Stimulated activated effector memory CD8-positive, alpha-beta T cell treated with anti-CD3 and anti-CD28 coated beads, Interleukin-12 subunit alpha, Interleukin-12 subunit beta, amount 100 ng/mL, for 72 hours (primary cell): Measurements from ENCODE around the gene KCNK3.

Experiments
- ATAC-seq: fragments of 150-1000 bp; cut with Tn5 transposase; 2 replicates; pipeline ENCODE4 v1.10.0; 2021
- DNase-seq, 2 donors: peaks; one replicate each; pipeline ENCODE4 v3.0.0; 2021 to 2022; ENCODE audit warnings: low spot score in 2 of 2
- H3K27ac Mint-ChIP-seq: one replicate; pipeline ENCODE4 v1.8.0; 2022; ENCODE audit warnings: mild to moderate bottlenecking, mixed read lengths
- H3K36me3 Mint-ChIP-seq: one replicate; pipeline ENCODE4 v1.8.0; 2022; ENCODE audit warnings: mild to moderate bottlenecking, mixed read lengths
- H3K4me1 Mint-ChIP-seq: one replicate; pipeline ENCODE4 v1.8.0; 2022; ENCODE audit warnings: mixed read lengths
- H3K4me3 Mint-ChIP-seq: one replicate; pipeline ENCODE4 v1.8.0; 2022; ENCODE audit warnings: mild to moderate bottlenecking, mixed read lengths
- H3K9me3 Mint-ChIP-seq: one replicate; pipeline ENCODE4 v1.8.0; 2022; ENCODE audit warnings: mixed read lengths

KCNK3 gene

GRCh38 chr2:26723991-26724750 lies 31.6 kb downstream of the KCNK3 start:
- Mint-ChIP-seq H3K4me1 (no peaks in the 10 kb centered on the region), H3K36me3 (no peaks in the 10 kb centered on the region), H3K9me3 (no peaks in the 10 kb centered on the region), H3K27ac (peak overlapping the region; percentile 46), H3K4me3 (no peak overlapping the region)
- DNase-seq (no peak), ATAC-seq (no peak)

DNA sequence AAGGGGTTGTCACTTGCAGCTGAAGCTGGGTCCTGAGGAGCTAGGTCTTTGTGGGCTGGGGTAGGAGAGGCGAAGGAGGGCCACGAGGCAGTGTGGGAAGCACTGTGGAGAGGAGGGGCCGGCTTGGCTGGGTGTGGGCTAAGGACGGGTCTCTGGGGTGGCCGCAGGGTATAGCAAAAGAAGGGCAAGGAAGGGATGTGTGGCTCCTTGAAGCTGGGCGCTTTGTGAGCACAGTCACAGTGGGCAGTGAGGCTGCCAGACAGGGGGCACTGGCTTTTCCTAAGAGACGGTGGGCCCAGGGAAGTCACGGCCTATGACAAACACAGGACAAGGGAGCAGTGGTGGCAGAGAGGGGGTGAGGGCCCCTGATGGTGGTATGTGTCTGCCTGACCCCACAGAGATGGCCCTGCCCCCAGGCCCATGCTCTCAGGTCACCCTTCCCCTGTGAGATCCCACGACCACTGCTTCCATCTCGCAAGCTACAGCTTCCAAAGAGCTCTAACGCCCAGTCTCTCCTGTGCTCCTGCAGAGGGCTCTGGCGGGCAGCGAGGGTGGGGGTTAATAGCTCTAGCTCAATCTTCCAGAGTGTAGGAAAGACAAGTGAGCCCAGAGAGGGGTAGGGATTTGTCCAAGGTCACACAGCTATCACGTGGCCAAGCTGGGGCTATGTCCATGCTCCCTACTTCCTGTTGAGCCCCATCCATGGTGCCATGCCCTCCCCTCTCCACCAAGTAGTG lies 32.4 kb downstream of the KCNK3 start:
- ATAC-seq (no peak), DNase-seq (no peak)
- no peaks in the 10 kb centered on the region for H3K4me1 Mint-ChIP-seq
- peak overlapping the region; percentile 46 for H3K27ac Mint-ChIP-seq
- H3K36me3 Mint-ChIP-seq, result no peaks in the 10 kb centered on the region
- H3K9me3 Mint-ChIP-seq, result no peaks in the 10 kb centered on the region
- H3K4me3 Mint-ChIP-seq, result no peak overlapping the region

DNA sequence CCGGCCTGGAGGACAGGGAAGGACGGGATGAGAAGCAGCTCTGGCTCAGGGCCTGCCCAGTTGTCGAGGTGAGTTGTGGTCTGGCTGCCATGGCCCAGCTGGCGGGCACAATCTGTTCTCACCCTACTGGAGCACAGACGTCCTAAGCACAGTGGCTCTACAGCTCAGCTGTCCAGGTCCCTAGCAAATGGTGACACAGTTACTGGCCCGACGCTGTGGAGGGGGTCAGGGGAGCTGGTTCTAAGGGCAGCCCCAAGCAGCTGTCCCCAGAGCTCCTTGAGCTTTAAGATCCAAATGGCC lies 32.9 kb downstream of the KCNK3 start:
- no peak overlapping the region for H3K4me3 Mint-ChIP-seq
- H3K27ac Mint-ChIP-seq, result no peak overlapping the region
- H3K9me3 Mint-ChIP-seq, result no peaks in the 10 kb centered on the region
- ATAC-seq (no peak), DNase-seq (no peak)
- no peaks in the 10 kb centered on the region for H3K36me3 Mint-ChIP-seq
- H3K4me1 Mint-ChIP-seq, result no peaks in the 10 kb centered on the region

DNA sequence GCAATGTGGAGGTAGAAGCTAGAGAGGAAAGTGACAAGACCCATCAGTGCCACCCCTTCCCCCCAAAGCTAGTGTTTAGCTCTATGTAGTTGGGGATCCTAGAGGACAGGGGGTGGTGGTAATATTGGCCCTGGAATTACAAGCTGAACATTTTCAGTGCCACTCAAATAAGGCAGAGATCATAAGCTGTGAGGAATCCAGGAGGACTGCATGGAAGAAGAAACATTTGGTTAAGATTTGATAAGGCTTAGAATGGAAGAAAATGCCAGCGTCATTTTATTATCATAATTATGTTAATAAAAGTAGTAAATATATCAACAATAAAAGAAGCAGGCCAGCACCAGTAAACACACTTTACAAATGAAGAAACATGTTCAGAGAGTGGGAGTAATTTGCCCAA lies 33.7 kb downstream of the KCNK3 start:
- H3K9me3 Mint-ChIP-seq, result no peaks in the 10 kb centered on the region

DNA sequence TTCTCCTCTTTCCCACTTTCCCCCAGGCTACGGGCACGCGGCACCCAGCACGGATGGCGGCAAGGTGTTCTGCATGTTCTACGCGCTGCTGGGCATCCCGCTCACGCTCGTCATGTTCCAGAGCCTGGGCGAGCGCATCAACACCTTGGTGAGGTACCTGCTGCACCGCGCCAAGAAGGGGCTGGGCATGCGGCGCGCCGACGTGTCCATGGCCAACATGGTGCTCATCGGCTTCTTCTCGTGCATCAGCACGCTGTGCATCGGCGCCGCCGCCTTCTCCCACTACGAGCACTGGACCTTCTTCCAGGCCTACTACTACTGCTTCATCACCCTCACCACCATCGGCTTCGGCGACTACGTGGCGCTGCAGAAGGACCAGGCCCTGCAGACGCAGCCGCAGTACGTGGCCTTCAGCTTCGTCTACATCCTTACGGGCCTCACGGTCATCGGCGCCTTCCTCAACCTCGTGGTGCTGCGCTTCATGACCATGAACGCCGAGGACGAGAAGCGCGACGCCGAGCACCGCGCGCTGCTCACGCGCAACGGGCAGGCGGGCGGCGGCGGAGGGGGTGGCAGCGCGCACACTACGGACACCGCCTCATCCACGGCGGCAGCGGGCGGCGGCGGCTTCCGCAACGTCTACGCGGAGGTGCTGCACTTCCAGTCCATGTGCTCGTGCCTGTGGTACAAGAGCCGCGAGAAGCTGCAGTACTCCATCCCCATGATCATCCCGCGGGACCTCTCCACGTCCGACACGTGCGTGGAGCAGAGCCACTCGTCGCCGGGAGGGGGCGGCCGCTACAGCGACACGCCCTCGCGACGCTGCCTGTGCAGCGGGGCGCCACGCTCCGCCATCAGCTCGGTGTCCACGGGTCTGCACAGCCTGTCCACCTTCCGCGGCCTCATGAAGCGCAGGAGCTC lies 35.4 kb downstream of the KCNK3 start:
- H3K4me3 Mint-ChIP-seq, result no peak overlapping the region
- ATAC-seq (no peak), DNase-seq (no peak)
- no peaks in the 10 kb centered on the region for H3K9me3 Mint-ChIP-seq
- no peaks in the 10 kb centered on the region for H3K36me3 Mint-ChIP-seq
- H3K4me1 Mint-ChIP-seq, result peaks cover 6% of the 10 kb centered on the region
- H3K27ac Mint-ChIP-seq, result no peak overlapping the region

More for the DNA sequence above, 33.7 kb downstream of the KCNK3 start:
- Mint-ChIP-seq H3K36me3 (no peaks in the 10 kb centered on the region), H3K4me1 (peaks cover 5% of the 10 kb centered on the region), H3K27ac (no peak overlapping the region), H3K4me3 (no peak overlapping the region)
- DNase-seq (no peak), ATAC-seq (no peak)

DNA sequence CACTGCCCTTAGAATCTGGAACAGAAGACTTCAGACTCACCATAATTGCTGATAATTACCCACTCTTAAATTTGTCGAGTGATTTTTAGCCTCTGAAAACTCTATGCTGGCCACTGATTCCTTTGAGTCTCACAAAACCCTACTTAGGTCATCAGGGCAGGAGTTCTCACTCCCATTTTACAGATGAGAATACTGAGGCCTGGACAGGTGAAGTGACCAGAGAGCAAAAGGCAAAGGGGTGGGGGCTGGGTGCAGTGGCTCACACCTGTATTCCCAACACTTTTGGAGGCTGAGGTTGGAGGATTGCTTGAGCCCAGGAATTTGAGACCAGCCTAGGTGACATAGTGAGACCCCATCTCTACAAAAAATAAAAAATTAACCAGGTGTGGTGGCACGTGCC lies 36.8 kb downstream of the KCNK3 start:
- peaks cover 6% of the 10 kb centered on the region for H3K4me1 Mint-ChIP-seq
- H3K36me3 Mint-ChIP-seq, result no peaks in the 10 kb centered on the region
- no peaks in the 10 kb centered on the region for H3K9me3 Mint-ChIP-seq

GRCh38 chr2:26730549-26731344 lies 38.2 kb downstream of the KCNK3 start:
- DNase-seq (no peak), ATAC-seq (peak; percentile 22)
- H3K36me3 Mint-ChIP-seq, result no peaks in the 10 kb centered on the region
- no peaks in the 10 kb centered on the region for H3K9me3 Mint-ChIP-seq
- H3K27ac Mint-ChIP-seq, result no peak overlapping the region
- no peak overlapping the region for H3K4me3 Mint-ChIP-seq
- peaks cover 6% of the 10 kb centered on the region for H3K4me1 Mint-ChIP-seq

More for the DNA sequence above, 36.8 kb downstream of the KCNK3 start:
- Mint-ChIP-seq H3K27ac (no peak overlapping the region), H3K4me3 (no peak overlapping the region)
- ATAC-seq, result no peak
- DNase-seq, result no peak

DNA sequence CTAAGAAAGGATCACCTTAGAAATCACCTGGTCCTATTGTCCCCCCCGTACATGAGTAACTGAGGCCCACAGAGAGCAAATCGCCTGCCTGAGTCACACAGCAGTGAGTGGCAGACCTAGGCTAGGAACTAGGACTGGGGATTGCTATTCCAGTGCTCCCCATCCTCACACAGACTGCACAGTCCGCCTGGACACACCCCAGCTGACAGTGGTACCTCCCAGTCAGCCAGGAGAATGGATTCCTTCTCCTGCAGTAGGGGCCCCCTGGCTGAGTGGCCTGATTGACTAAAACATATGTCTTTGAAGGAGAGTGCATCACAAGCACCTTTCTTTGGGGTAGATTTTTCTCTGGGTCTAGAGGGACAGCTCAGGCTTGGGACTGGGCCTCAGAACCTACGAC lies 39.2 kb downstream of the KCNK3 start:
- Mint-ChIP-seq H3K9me3 (no peaks in the 10 kb centered on the region), H3K4me1 (peaks cover 6% of the 10 kb centered on the region)
- ATAC-seq, result no peak

DNA sequence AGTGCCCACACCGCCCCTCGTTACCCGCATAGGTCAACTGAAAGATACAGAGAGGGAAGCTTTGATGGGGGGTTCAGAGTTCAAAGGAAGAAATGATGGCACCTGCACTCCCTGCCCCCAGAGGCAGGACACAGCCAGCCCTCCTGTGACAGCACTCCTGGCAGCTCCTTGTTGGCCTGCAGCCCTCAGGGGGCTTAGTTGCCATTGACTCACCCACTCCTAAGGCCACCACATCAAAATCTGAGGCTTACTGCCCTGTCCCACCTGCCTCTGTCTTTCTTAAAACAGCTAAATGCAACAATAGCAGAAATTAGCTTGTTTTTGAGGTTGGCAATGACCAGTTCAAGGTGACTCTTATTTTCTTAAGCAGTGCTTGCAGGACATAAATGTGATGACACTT lies 39.9 kb downstream of the KCNK3 start:
- H3K4me1 Mint-ChIP-seq, result peaks cover 6% of the 10 kb centered on the region
- H3K4me3 Mint-ChIP-seq, result no peak overlapping the region
- no peak overlapping the region for H3K27ac Mint-ChIP-seq
- H3K36me3 Mint-ChIP-seq, result no peaks in the 10 kb centered on the region
- no peaks in the 10 kb centered on the region for H3K9me3 Mint-ChIP-seq
- ATAC-seq, result no peak
- DNase-seq, result no peak

More for the DNA sequence above, 39.2 kb downstream of the KCNK3 start:
- DNase-seq, result no peak
- Mint-ChIP-seq H3K4me3 (no peak overlapping the region), H3K27ac (no peak overlapping the region), H3K36me3 (no peaks in the 10 kb centered on the region)

DNA sequence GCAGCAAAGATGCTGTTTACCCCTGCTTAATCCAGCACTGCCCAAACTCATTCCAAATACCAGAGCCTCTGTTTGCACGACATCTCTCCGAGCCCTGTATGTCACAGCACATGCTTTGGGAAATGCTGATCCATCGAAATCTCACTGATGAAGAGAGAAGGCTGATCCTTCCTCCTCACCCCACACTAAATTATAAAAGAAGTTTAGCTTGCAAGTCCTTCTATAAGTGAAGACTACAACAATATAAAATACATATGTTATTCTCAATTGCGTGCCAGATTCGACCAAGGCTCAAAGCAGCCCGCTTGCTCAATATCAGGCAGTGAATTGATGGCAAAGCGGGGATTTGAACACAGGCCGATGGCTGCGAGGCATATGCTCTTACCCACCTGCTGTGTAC lies 40.9 kb downstream of the KCNK3 start:
- Mint-ChIP-seq H3K9me3 (no peaks in the 10 kb centered on the region), H3K36me3 (no peaks in the 10 kb centered on the region), H3K27ac (no peak overlapping the region), H3K4me3 (no peak overlapping the region), H3K4me1 (peaks cover 6% of the 10 kb centered on the region)
- no peak for DNase-seq
- ATAC-seq, result no peak

DNA sequence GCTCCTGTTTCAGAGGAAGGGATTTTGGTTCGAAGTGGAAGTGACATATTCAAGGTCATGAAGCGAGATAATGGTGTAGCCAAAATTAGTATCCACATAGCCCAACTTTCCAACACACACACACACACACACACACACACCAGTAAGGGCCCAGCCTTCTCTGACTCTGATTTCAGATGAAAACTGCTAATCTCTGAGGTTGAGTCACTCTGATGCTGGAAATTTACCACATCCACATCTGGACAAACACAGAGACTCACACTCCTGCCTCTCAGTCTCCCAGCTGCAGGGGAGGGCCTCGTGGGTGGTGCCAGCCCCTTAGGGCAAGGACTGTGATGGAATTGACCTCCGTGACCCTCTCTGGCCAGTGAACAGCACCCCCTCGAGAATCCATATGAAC lies 42.6 kb downstream of the KCNK3 start:
- H3K27ac Mint-ChIP-seq, result no peak overlapping the region
- ATAC-seq (no peak), DNase-seq (no peak)
- H3K9me3 Mint-ChIP-seq, result no peaks in the 10 kb centered on the region
- H3K4me1 Mint-ChIP-seq, result peaks cover 6% of the 10 kb centered on the region
- no peak overlapping the region for H3K4me3 Mint-ChIP-seq
- no peaks in the 10 kb centered on the region for H3K36me3 Mint-ChIP-seq

DNA sequence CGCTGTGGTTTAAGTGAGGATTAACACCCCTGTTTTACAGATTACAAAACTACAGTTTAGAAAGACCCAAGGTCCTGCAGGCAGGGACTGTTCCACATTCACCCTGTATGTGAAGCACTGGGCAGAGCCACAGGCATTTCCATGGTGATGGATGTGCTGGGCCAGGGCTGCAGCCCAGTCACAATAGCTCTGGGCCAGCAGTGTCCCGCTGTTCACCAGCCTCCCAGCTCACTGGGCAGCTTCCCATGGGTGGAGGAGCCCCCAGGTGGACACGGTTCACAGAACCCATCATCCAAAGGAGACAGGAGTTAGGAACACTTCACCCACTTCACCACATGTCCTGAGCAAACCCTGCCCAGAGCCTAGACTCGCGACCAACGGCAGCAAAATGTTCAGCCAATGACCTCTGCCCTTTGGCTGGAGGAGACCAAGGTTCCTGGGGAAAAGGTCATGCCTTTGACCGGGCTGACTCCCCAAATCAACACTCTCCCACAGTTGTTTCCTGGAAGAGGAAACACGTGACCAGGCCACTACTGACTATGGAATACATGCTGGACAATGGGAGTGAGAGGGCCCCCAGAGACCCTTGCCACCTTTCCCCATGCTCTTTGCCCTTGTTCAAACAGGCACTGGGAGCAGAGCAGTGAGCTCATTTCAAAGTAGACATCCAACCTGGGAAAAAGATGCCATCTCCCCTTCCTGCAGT lies 43.5 kb downstream of the KCNK3 start:
- Mint-ChIP-seq H3K4me3 (no peak overlapping the region), H3K36me3 (no peaks in the 10 kb centered on the region), H3K4me1 (peaks cover 9% of the 10 kb centered on the region), H3K9me3 (no peaks in the 10 kb centered on the region), H3K27ac (no peak overlapping the region)
- ATAC-seq (no peak), DNase-seq (no peak)

GRCh38 chr2:26737221-26737620 lies 44.7 kb downstream of the KCNK3 start:
- H3K4me1 Mint-ChIP-seq, result peaks cover 12% of the 10 kb centered on the region
- no peak overlapping the region for H3K4me3 Mint-ChIP-seq
- no peaks in the 10 kb centered on the region for H3K36me3 Mint-ChIP-seq
- no peak for DNase-seq
- H3K27ac Mint-ChIP-seq, result no peak overlapping the region
- no peaks in the 10 kb centered on the region for H3K9me3 Mint-ChIP-seq
- ATAC-seq, result no peak

GRCh38 chr2:26738481-26738880 lies 46.0 kb downstream of the KCNK3 start:
- Mint-ChIP-seq H3K4me3 (no peak overlapping the region), H3K36me3 (no peaks in the 10 kb centered on the region), H3K9me3 (no peaks in the 10 kb centered on the region), H3K4me1 (peaks cover 12% of the 10 kb centered on the region), H3K27ac (no peak overlapping the region)
- DNase-seq (no peak), ATAC-seq (no peak)
